ENCODE results near the gene PAGR1.
"Not testable (repeated sequence)": the region's sequence is repeated elsewhere in the genome, so short reads cannot be mapped to it uniquely, and the experiment has no call there.

PAGR1 gene

DNA sequence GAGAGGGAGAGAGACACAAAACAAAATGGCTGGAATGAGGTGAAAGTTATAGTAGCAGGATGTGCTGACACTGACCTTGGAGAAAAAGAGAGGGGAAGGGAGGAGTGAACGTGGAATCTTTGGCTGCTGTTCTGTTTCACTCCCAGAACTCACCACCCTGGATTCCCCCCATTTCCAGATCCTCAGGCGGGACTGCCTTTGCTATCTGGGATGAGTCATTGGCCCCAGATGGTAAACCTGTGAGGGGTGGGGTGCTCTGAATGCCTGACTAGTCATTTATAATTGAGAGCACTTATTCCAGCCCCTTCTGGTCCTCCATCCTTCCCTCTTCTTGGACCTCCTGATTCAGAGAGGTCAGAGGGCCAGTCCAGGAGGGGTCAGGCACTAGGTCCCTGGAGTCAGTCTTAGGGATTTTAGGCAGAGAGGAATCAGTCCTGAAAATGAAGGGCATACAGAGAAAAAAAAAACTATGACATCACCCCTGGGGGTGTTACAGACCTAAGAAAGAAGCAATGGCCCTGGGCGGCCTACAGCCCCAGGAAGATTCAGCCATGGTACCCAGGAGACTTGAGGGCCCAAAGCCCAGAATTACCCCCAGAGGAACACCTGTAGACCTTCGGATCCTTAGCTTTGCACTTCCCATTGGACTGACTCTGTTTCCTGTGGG is 40.1 kb upstream of the PAGR1 start:
- TF ChIP-seq, protein P1, sequence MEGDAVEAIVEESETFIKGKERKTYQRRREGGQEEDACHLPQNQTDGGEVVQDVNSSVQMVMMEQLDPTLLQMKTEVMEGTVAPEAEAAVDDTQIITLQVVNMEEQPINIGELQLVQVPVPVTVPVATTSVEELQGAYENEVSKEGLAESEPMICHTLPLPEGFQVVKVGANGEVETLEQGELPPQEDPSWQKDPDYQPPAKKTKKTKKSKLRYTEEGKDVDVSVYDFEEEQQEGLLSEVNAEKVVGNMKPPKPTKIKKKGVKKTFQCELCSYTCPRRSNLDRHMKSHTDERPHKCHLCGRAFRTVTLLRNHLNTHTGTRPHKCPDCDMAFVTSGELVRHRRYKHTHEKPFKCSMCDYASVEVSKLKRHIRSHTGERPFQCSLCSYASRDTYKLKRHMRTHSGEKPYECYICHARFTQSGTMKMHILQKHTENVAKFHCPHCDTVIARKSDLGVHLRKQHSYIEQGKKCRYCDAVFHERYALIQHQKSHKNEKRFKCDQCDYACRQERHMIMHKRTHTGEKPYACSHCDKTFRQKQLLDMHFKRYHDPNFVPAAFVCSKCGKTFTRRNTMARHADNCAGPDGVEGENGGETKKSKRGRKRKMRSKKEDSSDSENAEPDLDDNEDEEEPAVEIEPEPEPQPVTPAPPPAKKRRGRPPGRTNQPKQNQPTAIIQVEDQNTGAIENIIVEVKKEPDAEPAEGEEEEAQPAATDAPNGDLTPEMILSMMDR (IDR thresholded peaks at IDR 0.05; ENCODE audit: insufficient read depth, low read length, poor library complexity, severe bottlenecking), result no peak
- no peak for TF ChIP-seq EZH2phosphoT487 (conservative IDR thresholded peaks at IDR 0.05; ENCODE audit: low read length)
- no peaks in the 10 kb centered on the region for H3K27me3 ChIP-seq (ENCODE audit: low read length)
- H3K4me3 ChIP-seq (ENCODE audit: insufficient read depth, low read length, poor library complexity, severe bottlenecking), result no peak overlapping the region
- H3K9me2 ChIP-seq (replicated peaks; ENCODE audit: insufficient read depth, low read length), result no peaks in the 10 kb centered on the region
- H4K20me1 ChIP-seq (ENCODE audit: low read depth, low read length), result no peaks in the 10 kb centered on the region
- no peak overlapping the region for H3K9ac ChIP-seq (ENCODE audit: low read length)
- no peaks in the 10 kb centered on the region for H3F3A ChIP-seq (ENCODE audit: insufficient read depth)
- H3K9me3 ChIP-seq (ENCODE audit: insufficient read depth, low read length), result no peaks in the 10 kb centered on the region
- H3K4me2 ChIP-seq (ENCODE audit: low read depth, low read length, poor library complexity, severe bottlenecking), result no peak overlapping the region
- no peak overlapping the region for H3K27ac ChIP-seq (ENCODE audit: low read depth, low read length)
- H3K36me3 ChIP-seq (ENCODE audit: low read length), result no peaks in the 10 kb centered on the region
- no peak overlapping the region for H2AFZ ChIP-seq (ENCODE audit: low read depth, low read length, severe bottlenecking)
- no peaks in the 10 kb centered on the region for H3K79me2 ChIP-seq (ENCODE audit: insufficient read depth, low read length)

GRCh38 chr16:29777576-29778350 is 38.2 kb upstream of the PAGR1 start, which contains the start of gene ZG16:
Gene ZG16, plus strand, starts transcription at chr16:29778256. Its CDS starts 1,011 bp downstream, at chr16:29779267.
- Histone ChIP-seq H3K9me2 (replicated peaks; ENCODE audit: insufficient read depth, low read length) (no peaks in the 10 kb centered on the region), H3F3A (ENCODE audit: insufficient read depth) (no peaks in the 10 kb centered on the region), H3K9ac (ENCODE audit: low read length) (no peak within 1 kb of the TSS), H4K20me1 (ENCODE audit: low read depth, low read length) (no peaks in the 10 kb centered on the region), H3K27ac (ENCODE audit: low read depth, low read length) (no peak within 1 kb of the TSS), H3K4me3 (ENCODE audit: insufficient read depth, low read length, poor library complexity, severe bottlenecking) (no peak within 1 kb of the TSS), H3K27me3 (ENCODE audit: low read length) (no peaks in the 10 kb centered on the region), H3K4me2 (ENCODE audit: low read depth, low read length, poor library complexity, severe bottlenecking) (no peak within 1 kb of the TSS), H2AFZ (ENCODE audit: low read depth, low read length, severe bottlenecking) (no peak within 1 kb of the TSS), H3K9me3 (ENCODE audit: insufficient read depth, low read length) (no peaks in the 10 kb centered on the region), H3K36me3 (ENCODE audit: low read length) (no peaks in the 10 kb centered on the region), H3K79me2 (ENCODE audit: insufficient read depth, low read length) (no peaks in the 10 kb centered on the region)
- TF ChIP-seq, protein P1 (IDR thresholded peaks at IDR 0.05; ENCODE audit: insufficient read depth, low read length, poor library complexity, severe bottlenecking), result no peak
- no peak for TF ChIP-seq EZH2phosphoT487 (conservative IDR thresholded peaks at IDR 0.05; ENCODE audit: low read length)

DNA sequence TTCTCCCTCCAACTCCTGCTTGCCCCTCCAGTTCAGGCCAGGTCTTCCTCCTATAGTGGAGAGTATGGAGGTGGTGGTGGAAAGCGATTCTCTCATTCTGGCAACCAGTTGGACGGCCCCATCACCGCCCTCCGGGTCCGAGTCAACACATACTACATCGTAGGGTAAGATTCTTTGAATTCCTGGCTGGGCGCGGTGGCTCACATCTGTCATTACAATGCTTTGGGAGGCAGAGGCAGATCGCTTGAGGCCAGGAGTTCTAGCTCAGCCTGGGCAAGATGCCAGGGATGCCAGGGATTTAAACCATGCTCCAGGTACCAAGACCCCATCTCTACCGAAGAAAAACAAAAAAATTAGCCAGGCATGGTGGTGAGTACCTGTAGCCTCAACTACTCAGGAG is 36.5 kb upstream of the PAGR1 start:
- Histone ChIP-seq H3K27ac (ENCODE audit: low read depth, low read length) (no peak overlapping the region), H3K9me3 (ENCODE audit: insufficient read depth, low read length) (no peaks in the 10 kb centered on the region), H3K9ac (ENCODE audit: low read length) (no peak overlapping the region), H3K4me3 (ENCODE audit: insufficient read depth, low read length, poor library complexity, severe bottlenecking) (no peak overlapping the region), H2AFZ (ENCODE audit: low read depth, low read length, severe bottlenecking) (no peak overlapping the region), H3F3A (ENCODE audit: insufficient read depth) (no peaks in the 10 kb centered on the region), H4K20me1 (ENCODE audit: low read depth, low read length) (no peaks in the 10 kb centered on the region), H3K27me3 (ENCODE audit: low read length) (no peaks in the 10 kb centered on the region), H3K36me3 (ENCODE audit: low read length) (no peaks in the 10 kb centered on the region), H3K9me2 (replicated peaks; ENCODE audit: insufficient read depth, low read length) (no peaks in the 10 kb centered on the region), H3K4me2 (ENCODE audit: low read depth, low read length, poor library complexity, severe bottlenecking) (no peak overlapping the region), H3K79me2 (ENCODE audit: insufficient read depth, low read length) (no peaks in the 10 kb centered on the region)
- TF ChIP-seq, protein P1 (IDR thresholded peaks at IDR 0.05; ENCODE audit: insufficient read depth, low read length, poor library complexity, severe bottlenecking), result no peak
- TF ChIP-seq EZH2phosphoT487 (conservative IDR thresholded peaks at IDR 0.05; ENCODE audit: low read length), result no peak

DNA sequence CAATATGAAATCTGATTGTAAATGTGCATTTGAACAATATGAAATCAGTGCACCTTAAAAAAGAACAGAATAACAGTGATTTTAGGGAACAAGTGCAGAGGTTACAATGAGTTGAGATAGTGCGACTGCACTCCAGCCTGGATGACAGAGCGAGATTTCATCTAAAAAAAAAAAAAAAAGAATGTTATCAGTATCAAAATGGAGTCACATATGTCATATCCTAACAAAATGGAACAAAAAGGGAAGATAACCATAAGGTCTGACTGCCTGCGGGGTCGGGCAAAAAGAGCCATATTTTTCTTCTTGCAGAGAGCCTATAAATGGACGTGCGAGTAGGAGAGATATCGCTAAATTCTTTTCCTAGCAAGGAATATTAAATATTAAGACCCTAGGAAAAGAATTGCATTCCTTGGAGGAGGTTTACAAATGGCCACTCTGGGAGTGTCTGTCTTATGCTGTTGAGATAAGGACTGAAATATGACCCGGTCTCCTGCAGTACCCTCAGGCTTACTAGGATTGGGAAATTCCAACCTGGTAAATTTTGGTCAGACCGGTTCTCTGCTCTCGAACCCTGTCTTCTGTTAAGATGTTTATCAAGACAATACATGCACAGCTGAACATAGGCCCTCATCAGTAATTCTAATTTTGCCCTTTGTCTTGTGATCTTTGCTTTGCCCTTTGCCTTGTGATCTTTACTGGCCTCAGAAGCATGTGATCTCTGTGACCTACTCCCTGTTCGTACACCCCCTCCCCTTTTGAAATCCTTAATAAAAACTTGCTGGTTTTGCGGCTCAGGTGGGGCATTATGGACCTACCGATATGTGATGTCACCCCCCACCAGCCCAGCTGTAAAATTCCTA is 32.6 kb upstream of the PAGR1 start:
- H3K27me3 ChIP-seq (ENCODE audit: low read length); H3K9me3 ChIP-seq (ENCODE audit: insufficient read depth, low read length); H3F3A ChIP-seq (ENCODE audit: insufficient read depth); H3K4me3 ChIP-seq (ENCODE audit: insufficient read depth, low read length, poor library complexity, severe bottlenecking); H3K9ac ChIP-seq (ENCODE audit: low read length); H3K36me3 ChIP-seq (ENCODE audit: low read length); H4K20me1 ChIP-seq (ENCODE audit: low read depth, low read length); H3K9me2 ChIP-seq (replicated peaks; ENCODE audit: insufficient read depth, low read length); H2AFZ ChIP-seq (ENCODE audit: low read depth, low read length, severe bottlenecking); H3K79me2 ChIP-seq (ENCODE audit: insufficient read depth, low read length); H3K27ac ChIP-seq (ENCODE audit: low read depth, low read length); H3K4me2 ChIP-seq (ENCODE audit: low read depth, low read length, poor library complexity, severe bottlenecking): not testable (repeated sequence)
